Testis (tissue), 3 donors: Measurements from ENCODE around the gene GDNF. TPM values are rescaled to one million over a fixed set of nuclear protein-coding genes. Genes with fewer than 3 reads are reported as not detected.

ENCODE experiments used
- DNase-seq: peaks from one replicate; pipeline ENCODE4 v3.0.0-alpha.2; 2019
- H3K27ac ChIP-seq, 2 donors: fragments of 200-600 bp; sonication (generic); one replicate each; pipeline ENCODE4 v1.5.1; 2019
- H3K27me3 ChIP-seq: fragments of 200-600 bp; sonication (generic); one replicate; pipeline ENCODE4 v1.5.1; 2019
- H3K36me3 ChIP-seq: fragments of 200-600 bp; sonication (generic); one replicate; pipeline ENCODE4 v1.5.1; 2017; ENCODE audit warnings: low read depth; ENCODE audit errors: missing control alignments
- H3K4me1 ChIP-seq: fragments of 200-600 bp; sonication (generic); one replicate; pipeline ENCODE4 v1.5.1; 2019
- H3K4me3 ChIP-seq, 2 donors: fragments of 200-600 bp; sonication (generic); one replicate each; pipeline ENCODE4 v1.5.1; 2017 to 2019
- H3K9me3 ChIP-seq: fragments of 200-600 bp; sonication (generic); one replicate; pipeline ENCODE4 v1.5.1; 2017
- CTCF ChIP-seq, 3 experiments: fragments of 450-650 bp in 2 of 3; fragments of 200-600 bp in 1 of 3; sonication (generic) in 1 of 3; IDR thresholded peaks; one replicate each; pipeline ENCODE4 v1.5.1; 2016 to 2019; ENCODE audit warnings: antibody characterized with exemption in 3 of 3, mild to moderate bottlenecking in 2 of 3, moderate library complexity in 1 of 3
- POLR2A ChIP-seq: fragments of 450-650 bp; IDR thresholded peaks from one replicate; pipeline ENCODE4 v1.6.1; 2017; ENCODE audit warnings: antibody characterized with exemption, mild to moderate bottlenecking, moderate library complexity
- WGBS, 2 donors: methylation state at CpG; one replicate each; pipeline ENCODE4 v1.1.5; 2018; 5-methylcytosine and 5-hydroxymethylcytosine counted together
- intact Hi-C: fragments of 100-400 bp; cut with DNase I; formaldehyde crosslinking; loops from one replicate; pipeline ENCODE4 v1.15.1; 2023; ENCODE audit warnings: low total_unique reads
- polyA plus RNA-seq: library from polyadenylated mRNA; stranded (reverse); fragments of 350-450 nt; fragmentation: Illumina TruSeq; extraction: RNeasy Lipid Tissue Mini Kit (QIAGEN cat#74804); gene quantifications from one replicate; pipeline ENCODE4 v1.2.3, GENCODE V29; 2014; ENCODE audit warnings: low read depth, low replicate concordance; ENCODE audit not compliant: insufficient read depth
- total RNA-seq, 2 donors: library from RNA; depleted of rRNA; stranded (reverse); fragments of >200 nt; gene quantifications; one replicate each; pipeline ENCODE4 v1.2.3, GENCODE V29; 2016

The GDNF gene
- total and polyA plus RNA-seq, 3 donors from 2014 or later: 0.37 to 0.71 (median 0.49) TPM

GRCh38 chr5:37850226-37850865, 10.5 kb upstream of the GDNF start:
- Histone ChIP-seq H3K4me1 (no peaks in the 10 kb centered on the region), H3K36me3 (no peaks in the 10 kb centered on the region), H3K27ac (no peak overlapping the region), H3K9me3 (no peaks in the 10 kb centered on the region), H3K4me3 (no peak overlapping the region), H3K27me3 (no peaks in the 10 kb centered on the region)
- intact Hi-C loops: no loop called here
- TF ChIP-seq POLR2A (no peak), CTCF (IDR thresholded peaks at IDR 0.05) (no peak)
- WGBS, 2 donors: 81 to 83% methylated on average over 3 of the region's 3 CpGs
- DNase-seq: no peak

GRCh38 chr5:37849641-37850040, 9.8 kb upstream of the GDNF start:
- Histone ChIP-seq H3K9me3 (no peaks in the 10 kb centered on the region), H3K4me1 (no peaks in the 10 kb centered on the region), H3K36me3 (no peaks in the 10 kb centered on the region), H3K4me3 (no peak overlapping the region), H3K27me3 (no peaks in the 10 kb centered on the region), H3K27ac (no peak overlapping the region)
- no peak for DNase-seq
- 84 to 85% methylated on average over 4 of the region's 4 CpGs for WGBS, 2 donors
- intact Hi-C loops: no loop called here
- no peak for TF ChIP-seq CTCF (IDR thresholded peaks at IDR 0.05)
- TF ChIP-seq POLR2A: no peak

DNA sequence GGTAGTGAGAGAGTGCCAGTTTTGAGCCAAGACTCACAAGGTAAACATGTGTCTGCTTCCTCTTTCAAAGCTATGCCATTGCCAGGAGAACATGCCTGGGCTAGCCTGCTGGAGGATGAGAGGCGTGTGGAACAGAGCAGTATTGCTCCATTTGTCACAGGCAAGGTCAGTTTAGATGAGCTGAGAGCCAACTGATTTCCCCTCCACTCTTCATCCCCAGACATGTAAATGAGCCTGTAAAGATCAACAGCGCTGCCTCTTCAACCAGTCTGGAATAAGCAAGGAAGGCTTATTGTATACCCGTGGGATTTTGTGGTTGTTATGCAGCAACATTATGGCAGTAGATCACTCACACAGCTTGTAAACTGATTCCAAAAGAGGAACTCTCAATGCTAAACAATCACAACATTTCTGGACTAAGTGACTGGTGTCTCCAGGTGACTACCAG, 8.2 kb upstream of the GDNF start:
- TF ChIP-seq CTCF (IDR thresholded peaks at IDR 0.05) (no peak), POLR2A (no peak)
- Histone ChIP-seq H3K4me1 (no peaks in the 10 kb centered on the region), H3K9me3 (no peaks in the 10 kb centered on the region), H3K4me3 (no peak overlapping the region), H3K27ac (no peak overlapping the region), H3K27me3 (no peaks in the 10 kb centered on the region), H3K36me3 (no peaks in the 10 kb centered on the region)
- 71 to 76% methylated on average over 3 of the region's 3 CpGs for WGBS, 2 donors
- intact Hi-C loops: no loop called here
- no peak for DNase-seq

DNA sequence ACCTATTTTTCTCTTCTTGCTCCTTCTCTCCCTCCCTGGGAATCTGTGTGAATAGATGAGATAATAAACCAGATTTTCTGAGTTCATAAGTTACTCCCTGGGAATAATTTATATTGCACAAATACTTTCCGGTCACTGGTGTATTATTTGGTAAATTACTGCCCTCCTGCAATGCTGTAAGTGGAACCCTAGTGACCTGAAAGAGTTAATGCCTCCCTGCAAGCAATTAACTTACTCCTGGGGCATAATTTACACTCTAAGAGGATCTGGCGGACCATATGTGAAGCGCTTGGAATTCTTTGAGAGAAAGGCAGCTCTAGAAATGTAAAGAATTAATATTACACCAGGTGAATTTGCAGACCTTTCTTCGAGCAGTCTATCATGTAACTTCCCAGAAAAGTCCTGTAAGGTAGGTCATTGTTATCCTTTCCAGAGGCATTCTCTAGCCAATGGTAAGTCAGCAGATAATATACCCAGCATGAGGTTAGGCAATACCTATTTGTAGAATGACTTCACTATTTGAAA, 7.0 kb upstream of the GDNF start:
- Histone ChIP-seq H3K4me3 (no peak overlapping the region), H3K9me3 (no peaks in the 10 kb centered on the region), H3K36me3 (no peaks in the 10 kb centered on the region), H3K27me3 (no peaks in the 10 kb centered on the region), H3K27ac (no peak overlapping the region), H3K4me1 (no peaks in the 10 kb centered on the region)
- WGBS, 2 donors: 84 to 86% methylated on average over 4 of the region's 4 CpGs
- no peak for DNase-seq
- intact Hi-C loops: no loop called here
- TF ChIP-seq POLR2A: no peak
- no peak for TF ChIP-seq CTCF (IDR thresholded peaks at IDR 0.05)

DNA sequence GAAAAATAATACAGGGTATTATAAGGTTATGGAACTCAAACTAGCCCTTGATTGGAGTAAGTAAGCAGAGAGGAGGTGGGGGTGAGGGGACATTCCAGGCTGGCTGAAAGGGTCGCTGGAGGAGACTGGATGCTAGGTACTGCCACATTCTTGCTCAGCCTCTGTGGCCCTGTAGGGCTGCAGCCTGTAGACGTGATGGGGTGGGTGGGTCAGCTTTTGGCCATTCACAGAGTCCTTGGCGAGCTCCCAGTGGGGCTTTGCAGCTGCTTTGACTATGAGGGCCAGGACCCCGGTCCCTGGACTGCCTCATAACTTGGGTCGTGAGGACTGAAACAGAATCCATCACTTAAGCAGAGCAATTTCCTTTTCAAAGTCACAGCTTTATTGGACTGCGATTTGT, 4.2 kb upstream of the GDNF start:
- Histone ChIP-seq H3K9me3 (no peaks in the 10 kb centered on the region), H3K4me3 (no peak overlapping the region), H3K4me1 (no peaks in the 10 kb centered on the region), H3K27ac (no peak overlapping the region), H3K27me3 (no peaks in the 10 kb centered on the region), H3K36me3 (no peaks in the 10 kb centered on the region)
- no peak for DNase-seq
- 61 to 67% methylated on average over 6 of the region's 6 CpGs for WGBS, 2 donors
- TF ChIP-seq POLR2A: no peak
- TF ChIP-seq CTCF (IDR thresholded peaks at IDR 0.05): no peak
- intact Hi-C loops: no loop called here
